Activated T-cell treated with anti-CD3 and anti-CD28 coated beads for 1 hour (primary cell): ENCODE results near the gene TXK.
A peak's percentile ranks its signal among the peaks of the same experiment; 100 is the strongest.

Experiments
- DNase-seq: peaks from one replicate; pipeline ENCODE4 v3.0.0-alpha.2; 2020; ENCODE audit warnings: low read depth

Gene TXK

GRCh38 chr4:48049483-48049882 lies 84.6 kb downstream of the TXK start:
- no peak for DNase-seq

- DNase-seq, result no peak
These were observed 86.2 kb downstream of the TXK start for GRCh38 chr4:48047896-48048295.

GRCh38 chr4:48047421-48047844 lies 86.6 kb downstream of the TXK start:
- DNase-seq, result peak; percentile 37

- no peak for DNase-seq
These were observed 88.0 kb downstream of the TXK start for GRCh38 chr4:48046059-48046458.

GRCh38 chr4:48044298-48044697 lies 89.8 kb downstream of the TXK start:
- DNase-seq, result no peak

GRCh38 chr4:48043504-48043903 lies 90.5 kb downstream of the TXK start:
- DNase-seq, result no peak

GRCh38 chr4:48042979-48043461 lies 91.0 kb downstream of the TXK start:
- DNase-seq, result no peak

GRCh38 chr4:48041535-48042137 lies 92.4 kb downstream of the TXK start:
- DNase-seq, result no peak

- no peak for DNase-seq
These were observed 94.5 kb downstream of the TXK start for GRCh38 chr4:48039561-48039960.

GRCh38 chr4:48038666-48039065 lies 95.4 kb downstream of the TXK start:
- DNase-seq, result no peak

GRCh38 chr4:48037117-48037462 lies 97.0 kb downstream of the TXK start:
- no peak for DNase-seq

- DNase-seq, result no peak
These were observed 98.1 kb downstream of the TXK start for GRCh38 chr4:48035952-48036351.

- peak; percentile 50 for DNase-seq
These were observed 100.1 kb downstream of the TXK start for GRCh38 chr4:48033825-48034413.

GRCh38 chr4:48033412-48033811 lies 100.6 kb downstream of the TXK start:
- no peak for DNase-seq

- no peak for DNase-seq
These were observed 101.3 kb downstream of the TXK start for GRCh38 chr4:48032721-48033120.

- no peak for DNase-seq
These were observed 102.1 kb downstream of the TXK start for GRCh38 chr4:48031802-48032525.

GRCh38 chr4:48030470-48030869 lies 103.6 kb downstream of the TXK start:
- no peak for DNase-seq

- no peak for DNase-seq
These were observed 105.4 kb downstream of the TXK start for GRCh38 chr4:48028696-48029095.

- DNase-seq, result no peak
These were observed 106.4 kb downstream of the TXK start for GRCh38 chr4:48027653-48028052.

GRCh38 chr4:48025005-48025404 lies 109.0 kb downstream of the TXK start:
- no peak for DNase-seq

GRCh38 chr4:48024522-48024921 lies 109.5 kb downstream of the TXK start:
- no peak for DNase-seq

- DNase-seq, result no peak
These were observed 111.8 kb downstream of the TXK start for GRCh38 chr4:48022192-48022799.

GRCh38 chr4:48021100-48021499 lies 113.0 kb downstream of the TXK start:
- DNase-seq, result no peak
